ENCODE results near the gene TOX2.
A peak's percentile ranks its signal among the peaks of the same experiment; 100 is the strongest.

The TOX2 gene

DNA sequence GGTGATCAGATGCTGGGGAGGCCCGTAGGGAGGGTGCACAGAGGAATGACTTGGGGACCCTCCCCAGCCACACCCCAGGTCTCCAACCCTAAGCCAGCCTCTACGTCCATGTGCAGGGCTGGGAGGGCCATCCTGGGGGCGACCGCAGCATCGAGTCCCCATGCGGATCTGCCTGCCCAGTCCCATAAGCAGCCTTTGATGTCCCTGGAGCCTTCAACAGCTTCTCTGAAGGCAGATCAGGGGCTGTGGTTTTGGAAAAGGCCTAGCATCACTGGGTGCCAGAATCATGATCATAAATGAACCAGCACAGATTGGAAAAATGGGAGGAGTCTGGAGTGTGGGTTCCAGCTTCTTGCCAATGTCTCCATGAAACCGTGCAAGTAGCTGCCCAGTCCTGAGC lies 22.9 kb downstream of the TOX2 start:
- no peak overlapping the region for H2AFZ ChIP-seq (ENCODE audit: low read depth, low read length)
- H3K9ac ChIP-seq (ENCODE audit: low read length) = no peak overlapping the region
- H3K4me3 ChIP-seq (ENCODE audit: low read length) = no peak overlapping the region
- no peaks in the 10 kb centered on the region for H3K27me3 ChIP-seq (ENCODE audit: low read depth, low read length)
- TF ChIP-seq, protein P1, sequence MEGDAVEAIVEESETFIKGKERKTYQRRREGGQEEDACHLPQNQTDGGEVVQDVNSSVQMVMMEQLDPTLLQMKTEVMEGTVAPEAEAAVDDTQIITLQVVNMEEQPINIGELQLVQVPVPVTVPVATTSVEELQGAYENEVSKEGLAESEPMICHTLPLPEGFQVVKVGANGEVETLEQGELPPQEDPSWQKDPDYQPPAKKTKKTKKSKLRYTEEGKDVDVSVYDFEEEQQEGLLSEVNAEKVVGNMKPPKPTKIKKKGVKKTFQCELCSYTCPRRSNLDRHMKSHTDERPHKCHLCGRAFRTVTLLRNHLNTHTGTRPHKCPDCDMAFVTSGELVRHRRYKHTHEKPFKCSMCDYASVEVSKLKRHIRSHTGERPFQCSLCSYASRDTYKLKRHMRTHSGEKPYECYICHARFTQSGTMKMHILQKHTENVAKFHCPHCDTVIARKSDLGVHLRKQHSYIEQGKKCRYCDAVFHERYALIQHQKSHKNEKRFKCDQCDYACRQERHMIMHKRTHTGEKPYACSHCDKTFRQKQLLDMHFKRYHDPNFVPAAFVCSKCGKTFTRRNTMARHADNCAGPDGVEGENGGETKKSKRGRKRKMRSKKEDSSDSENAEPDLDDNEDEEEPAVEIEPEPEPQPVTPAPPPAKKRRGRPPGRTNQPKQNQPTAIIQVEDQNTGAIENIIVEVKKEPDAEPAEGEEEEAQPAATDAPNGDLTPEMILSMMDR (IDR thresholded peaks at IDR 0.05; ENCODE audit: low read depth, low read length) = no peak
- TF ChIP-seq EZH2phosphoT487 (IDR thresholded peaks at IDR 0.05; ENCODE audit: low read depth) = no peak
- H3K36me3 ChIP-seq (replicated peaks; ENCODE audit: low read depth, low read length) = peaks cover 9% of the 10 kb centered on the region
- no peak overlapping the region for H3K4me2 ChIP-seq (ENCODE audit: low read length)
- H3K9me3 ChIP-seq (ENCODE audit: insufficient read depth, low read length) = no peaks in the 10 kb centered on the region
- H3K79me2 ChIP-seq (ENCODE audit: low read length) = peaks cover 99% of the 10 kb centered on the region
- peaks cover 57% of the 10 kb centered on the region for H3K4me1 ChIP-seq (ENCODE audit: low read length)
- peaks cover 96% of the 10 kb centered on the region for H4K20me1 ChIP-seq (ENCODE audit: insufficient read depth, low read length)
- H3K27ac ChIP-seq (ENCODE audit: low read length) = no peak overlapping the region

DNA sequence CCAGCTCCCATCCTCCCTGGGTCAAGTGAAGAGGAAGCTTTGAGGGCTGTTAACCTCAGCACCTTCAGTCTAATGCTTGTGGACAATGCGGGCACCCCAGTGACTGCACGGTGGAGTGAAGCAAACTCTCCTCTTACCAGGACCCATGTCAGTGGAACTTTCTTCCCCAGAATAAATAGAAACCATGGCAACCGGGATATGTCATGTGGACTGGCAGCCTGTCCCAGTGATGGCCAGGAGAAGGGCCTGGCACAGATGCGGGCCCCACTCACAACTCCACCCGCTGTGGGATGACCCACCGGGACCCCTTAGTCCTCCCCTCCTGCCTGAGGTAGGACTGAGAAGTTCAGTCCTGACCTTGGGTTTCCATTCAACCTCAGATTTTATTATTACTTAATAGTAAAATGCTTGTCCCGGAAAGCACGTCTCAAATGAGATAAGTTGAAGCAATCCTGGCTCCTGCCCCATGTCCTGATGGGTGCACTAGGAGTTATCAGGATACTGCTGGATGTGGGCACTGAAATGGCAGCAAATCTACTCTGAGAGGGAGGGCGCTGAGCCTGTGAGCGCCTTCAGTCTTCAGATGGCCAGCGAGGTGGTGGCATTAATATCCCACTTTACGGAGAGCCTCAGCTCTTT lies 23.5 kb downstream of the TOX2 start:
- Histone ChIP-seq H3K4me1 (ENCODE audit: low read length) (peaks cover 62% of the 10 kb centered on the region), H3K79me2 (ENCODE audit: low read length) (peaks cover 99% of the 10 kb centered on the region), H3K27me3 (ENCODE audit: low read depth, low read length) (no peaks in the 10 kb centered on the region), H4K20me1 (ENCODE audit: insufficient read depth, low read length) (peaks cover 95% of the 10 kb centered on the region), H3K4me3 (ENCODE audit: low read length) (no peak overlapping the region), H3K36me3 (replicated peaks; ENCODE audit: low read depth, low read length) (peaks cover 7% of the 10 kb centered on the region), H2AFZ (ENCODE audit: low read depth, low read length) (no peak overlapping the region), H3K9ac (ENCODE audit: low read length) (no peak overlapping the region), H3K4me2 (ENCODE audit: low read length) (no peak overlapping the region), H3K27ac (ENCODE audit: low read length) (no peak overlapping the region), H3K9me3 (ENCODE audit: insufficient read depth, low read length) (no peaks in the 10 kb centered on the region)
- TF ChIP-seq, protein P1 (IDR thresholded peaks at IDR 0.05; ENCODE audit: low read depth, low read length) = no peak
- no peak for TF ChIP-seq EZH2phosphoT487 (IDR thresholded peaks at IDR 0.05; ENCODE audit: low read depth)

DNA sequence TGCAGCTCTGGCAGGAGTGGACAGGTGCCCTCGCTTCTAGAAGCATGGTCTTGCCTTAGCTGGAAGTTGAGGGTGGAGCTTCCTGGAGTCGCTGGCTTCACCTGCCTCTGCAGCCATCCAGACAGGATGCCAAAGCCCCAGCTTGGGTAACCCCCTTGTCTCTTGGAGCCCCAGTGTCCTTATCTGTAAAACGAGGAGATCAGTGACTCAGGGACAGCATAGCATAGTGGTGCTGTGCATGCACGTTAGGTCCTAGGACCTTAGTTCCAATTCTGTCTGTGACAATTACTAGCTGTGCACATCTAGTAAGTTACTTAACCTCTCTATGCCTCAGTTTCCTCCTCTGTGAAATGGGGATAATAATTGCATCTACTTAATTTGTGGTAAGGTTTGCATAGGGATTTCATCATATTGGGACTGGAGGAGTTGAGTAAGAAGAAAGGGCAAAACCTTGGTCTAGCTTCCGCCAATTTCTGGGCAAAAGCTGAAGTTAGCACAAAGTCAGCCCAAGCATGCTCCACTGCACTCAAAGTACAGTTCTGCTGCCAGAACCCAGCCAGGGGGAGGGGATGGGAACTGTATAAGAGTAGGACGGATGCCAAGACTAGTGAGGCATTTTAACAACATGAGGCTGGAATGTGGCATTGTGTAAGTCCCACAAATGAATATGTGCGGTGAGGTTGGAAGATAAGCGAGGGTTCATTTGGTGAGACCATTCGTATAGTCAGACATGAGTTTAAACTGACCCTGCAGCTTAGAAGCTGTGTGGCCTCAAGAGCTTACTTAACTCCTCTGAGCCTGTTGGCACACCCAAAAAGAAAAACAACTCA lies 24.5 kb downstream of the TOX2 start:
- TF ChIP-seq, protein P1 (IDR thresholded peaks at IDR 0.05; ENCODE audit: low read depth, low read length) = no peak
- no peak for TF ChIP-seq EZH2phosphoT487 (IDR thresholded peaks at IDR 0.05; ENCODE audit: low read depth)
- Histone ChIP-seq H3K4me3 (ENCODE audit: low read length) (peak overlapping the region; percentile 21; the same call in 1 of the 2 replicates), H3K27ac (ENCODE audit: low read length) (peak overlapping the region; percentile 1; the same call in 1 of the 2 replicates), H3K79me2 (ENCODE audit: low read length) (peaks cover 99% of the 10 kb centered on the region), H4K20me1 (ENCODE audit: insufficient read depth, low read length) (peaks cover 95% of the 10 kb centered on the region), H3K9me3 (ENCODE audit: insufficient read depth, low read length) (no peaks in the 10 kb centered on the region), H3K4me2 (ENCODE audit: low read length) (peak overlapping the region; percentile 97), H3K4me1 (ENCODE audit: low read length) (peaks cover 72% of the 10 kb centered on the region), H3K36me3 (replicated peaks; ENCODE audit: low read depth, low read length) (peaks cover 14% of the 10 kb centered on the region), H3K27me3 (ENCODE audit: low read depth, low read length) (no peaks in the 10 kb centered on the region), H3K9ac (ENCODE audit: low read length) (no peak overlapping the region), H2AFZ (ENCODE audit: low read depth, low read length) (no peak overlapping the region)

DNA sequence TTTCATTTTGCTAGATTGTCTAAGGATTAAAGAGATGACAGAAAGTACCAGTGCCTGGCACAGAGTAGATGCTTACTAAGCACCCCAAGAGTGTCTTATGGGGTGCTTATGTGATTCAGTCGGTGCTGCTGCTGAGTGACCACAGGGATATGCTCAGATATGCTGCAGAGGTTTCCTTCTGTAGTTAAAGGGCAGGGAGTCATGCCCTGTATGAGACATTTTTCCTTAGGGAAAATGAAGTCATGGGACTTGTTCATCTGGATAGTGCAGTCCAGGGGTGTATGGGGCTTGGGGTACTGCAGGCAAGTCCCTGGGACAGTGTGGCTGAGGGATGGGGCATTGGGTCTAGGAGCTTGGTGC lies 25.1 kb downstream of the TOX2 start:
- H3K4me2 ChIP-seq (ENCODE audit: low read length) = peak overlapping the region; percentile 97
- H3K36me3 ChIP-seq (replicated peaks; ENCODE audit: low read depth, low read length) = peaks cover 20% of the 10 kb centered on the region
- H3K4me3 ChIP-seq (ENCODE audit: low read length) = no peak overlapping the region
- peaks cover 95% of the 10 kb centered on the region for H4K20me1 ChIP-seq (ENCODE audit: insufficient read depth, low read length)
- no peak overlapping the region for H3K27ac ChIP-seq (ENCODE audit: low read length)
- H3K27me3 ChIP-seq (ENCODE audit: low read depth, low read length) = no peaks in the 10 kb centered on the region
- H3K79me2 ChIP-seq (ENCODE audit: low read length) = peaks cover 99% of the 10 kb centered on the region
- peaks cover 74% of the 10 kb centered on the region for H3K4me1 ChIP-seq (ENCODE audit: low read length)
- no peak for TF ChIP-seq EZH2phosphoT487 (IDR thresholded peaks at IDR 0.05; ENCODE audit: low read depth)
- TF ChIP-seq, protein P1 (IDR thresholded peaks at IDR 0.05; ENCODE audit: low read depth, low read length) = no peak
- no peaks in the 10 kb centered on the region for H3K9me3 ChIP-seq (ENCODE audit: insufficient read depth, low read length)
- H2AFZ ChIP-seq (ENCODE audit: low read depth, low read length) = no peak overlapping the region
- no peak overlapping the region for H3K9ac ChIP-seq (ENCODE audit: low read length)
